Activated CD8-positive, alpha-beta memory T cell treated with anti-CD3 and anti-CD28 coated beads for 36 hours (primary cell): Measurements from ENCODE around the gene FBXL14. TPM values are rescaled to one million over a fixed set of nuclear protein-coding genes. Genes with fewer than 3 reads are reported as not detected.

Source experiments
- CTCF ChIA-PET: fragments of 350-600 bp; sonication (Branson Sonifier 250); formaldehyde crosslinking; loops from one replicate; lab custom pipeline; 2021; ENCODE audit warnings: antibody characterized with exemption; lab: Charles Lee
- POLR2A ChIA-PET: fragments of 350-600 bp; sonication (Branson Sonifier 250); formaldehyde crosslinking; loops from one replicate; lab custom pipeline; 2021; ENCODE audit warnings: antibody characterized with exemption; lab: Charles Lee
- total RNA-seq, 2 experiments: library from RNA; stranded (reverse); gene quantifications; one replicate each; pipeline ENCODE4 v1.2.3, GENCODE V29; 2021

The FBXL14 gene
- total RNA-seq, 2 experiments from 2014 or later, result 21.4 to 21.8 TPM

GRCh38 chr12:1584326-1584725 lies 10.1 kb downstream of the FBXL14 start:
- CTCF ChIA-PET, result interaction anchor here (0.9 to 4.3 kb wide), 7 partner anchors 18 to 466 kb away, joined by 3 to 34 read pairs (median 6); no protein-coding TSS in a partner anchor
- POLR2A ChIA-PET, result no interaction called here

GRCh38 chr12:1583421-1584078 lies 10.8 kb downstream of the FBXL14 start:
- ChIA-PET CTCF (interaction anchor here (0.6 to 4.3 kb wide), 18 partner anchors 9 to 466 kb away, joined by 3 to 34 read pairs (median 3); no protein-coding TSS in a partner anchor), POLR2A (no interaction called here)

GRCh38 chr12:1582709-1583050 lies 11.7 kb downstream of the FBXL14 start:
- POLR2A ChIA-PET, result no interaction called here
- CTCF ChIA-PET, result interaction anchor here (0.6 to 4.3 kb wide), 13 partner anchors 10 to 633 kb away, joined by 3 to 34 read pairs (median 4); partner anchors contain the start of gene RAD52

- ChIA-PET POLR2A (no interaction called here), CTCF (interaction anchor here (0.6 to 4.3 kb wide), 3 partner anchors 11 to 1175 kb away, joined by 3 to 34 read pairs (median 10); no protein-coding TSS in a partner anchor)
Observed at GRCh38 chr12:1581973-1582708, 12.2 kb downstream of the FBXL14 start.

GRCh38 chr12:1580526-1580925 lies 13.9 kb downstream of the FBXL14 start:
- POLR2A ChIA-PET, result interaction anchor here (0.5 kb wide), 1 partner anchor 338 kb away, joined by 6 read pairs; no protein-coding TSS in a partner anchor
- CTCF ChIA-PET, result interaction anchor here (0.9 kb wide), 1 partner anchor 13 kb away, joined by 3 read pairs; no protein-coding TSS in a partner anchor

- POLR2A ChIA-PET, result no interaction called here
- CTCF ChIA-PET, result interaction anchor here (0.9 kb wide), 1 partner anchor 13 kb away, joined by 3 read pairs; no protein-coding TSS in a partner anchor
Observed at GRCh38 chr12:1579651-1580435, 14.5 kb downstream of the FBXL14 start.

GRCh38 chr12:1576410-1577241 lies 17.8 kb downstream of the FBXL14 start:
- ChIA-PET POLR2A (no interaction called here), CTCF (no interaction called here)

GRCh38 chr12:1575408-1576401 lies 18.7 kb downstream of the FBXL14 start:
- ChIA-PET POLR2A (no interaction called here), CTCF (no interaction called here)

GRCh38 chr12:1574865-1575259 lies 19.5 kb downstream of the FBXL14 start:
- ChIA-PET CTCF (no interaction called here), POLR2A (no interaction called here)

- CTCF ChIA-PET, result no interaction called here
- POLR2A ChIA-PET, result no interaction called here
Observed at GRCh38 chr12:1573960-1574864, 20.2 kb downstream of the FBXL14 start.

GRCh38 chr12:1572731-1573130 lies 21.6 kb downstream of the FBXL14 start:
- CTCF ChIA-PET, result no interaction called here
- POLR2A ChIA-PET, result no interaction called here

- ChIA-PET POLR2A (no interaction called here), CTCF (interaction anchor here (1.2 kb wide), 1 partner anchor 13 kb away, joined by 3 read pairs; no protein-coding TSS in a partner anchor)
Observed at GRCh38 chr12:1567852-1568251, 26.5 kb downstream of the FBXL14 start.

- ChIA-PET POLR2A (no interaction called here), CTCF (interaction anchor here (1.2 kb wide), 1 partner anchor 14 kb away, joined by 3 read pairs; no protein-coding TSS in a partner anchor)
Observed at GRCh38 chr12:1566449-1567135, 27.8 kb downstream of the FBXL14 start.

- ChIA-PET CTCF (no interaction called here), POLR2A (no interaction called here)
Observed at GRCh38 chr12:1565172-1565571, 29.2 kb downstream of the FBXL14 start.

GRCh38 chr12:1564067-1564466 lies 30.3 kb downstream of the FBXL14 start:
- POLR2A ChIA-PET, result no interaction called here
- CTCF ChIA-PET, result no interaction called here
